GM19438 (cell line): Measurements from ENCODE around the gene SNCB.

ENCODE experiments used
- ATAC-seq: cut with Tn5 transposase; IDR thresholded peaks from one replicate; pipeline ENCODE4 v1.9.1; 2021; ENCODE audit warnings: low read depth; ENCODE audit not compliant: unreplicated experiment

Gene SNCB

GRCh38 chr5:176661676-176662075 lies 31.3 kb upstream of the SNCB start:
- no peak for ATAC-seq

GRCh38 chr5:176660860-176661641 lies 30.7 kb upstream of the SNCB start:
- ATAC-seq, result peak; percentile 53

GRCh38 chr5:176660530-176660859 lies 30.2 kb upstream of the SNCB start:
- peak; percentile 17 for ATAC-seq

- no peak for ATAC-seq
Observed at GRCh38 chr5:176659860-176660461, 29.6 kb upstream of the SNCB start.

GRCh38 chr5:176659512-176659839 lies 29.1 kb upstream of the SNCB start:
- ATAC-seq, result no peak

GRCh38 chr5:176658817-176659511 lies 28.6 kb upstream of the SNCB start:
- no peak for ATAC-seq

- ATAC-seq, result no peak
Observed at GRCh38 chr5:176658007-176658599, 27.8 kb upstream of the SNCB start.

- no peak for ATAC-seq
Observed at GRCh38 chr5:176656467-176656990, 26.2 kb upstream of the SNCB start.

- ATAC-seq, result no peak
Observed at GRCh38 chr5:176654856-176655255, 24.5 kb upstream of the SNCB start.

- ATAC-seq, result no peak
Observed at GRCh38 chr5:176653401-176654385, 23.4 kb upstream of the SNCB start.

- ATAC-seq, result no peak
Observed at GRCh38 chr5:176652136-176652535, 21.8 kb upstream of the SNCB start.

- ATAC-seq, result no peak
Observed at GRCh38 chr5:176651472-176651980, 21.2 kb upstream of the SNCB start.

- no peak for ATAC-seq
Observed at GRCh38 chr5:176650354-176650884, 20.1 kb upstream of the SNCB start.

- no peak for ATAC-seq
Observed at GRCh38 chr5:176648474-176649194, 18.3 kb upstream of the SNCB start.

- ATAC-seq, result no peak
Observed at GRCh38 chr5:176647843-176648473, 17.6 kb upstream of the SNCB start.

GRCh38 chr5:176647030-176647842 lies 16.9 kb upstream of the SNCB start, which contains the start of gene TSPAN17:
TSPAN17 (plus strand) TSS chr5:176647484; CDS start chr5:176647616, 132 bp downstream.
- ATAC-seq, result peak; percentile 92

GRCh38 chr5:176646707-176647029 lies 16.3 kb upstream of the SNCB start:
- ATAC-seq, result peak; percentile 1
